HG02623 (cell line): ENCODE results near the gene PRPSAP1.
"Not testable (repeated sequence)": the region's sequence is repeated elsewhere in the genome, so short reads cannot be mapped to it uniquely, and the experiment has no call there.

ENCODE experiments used
- ATAC-seq: cut with Tn5 transposase; IDR thresholded peaks from one replicate; pipeline ENCODE4 v1.9.1; 2021; ENCODE audit warnings: moderate library complexity; ENCODE audit not compliant: unreplicated experiment

Gene PRPSAP1

DNA sequence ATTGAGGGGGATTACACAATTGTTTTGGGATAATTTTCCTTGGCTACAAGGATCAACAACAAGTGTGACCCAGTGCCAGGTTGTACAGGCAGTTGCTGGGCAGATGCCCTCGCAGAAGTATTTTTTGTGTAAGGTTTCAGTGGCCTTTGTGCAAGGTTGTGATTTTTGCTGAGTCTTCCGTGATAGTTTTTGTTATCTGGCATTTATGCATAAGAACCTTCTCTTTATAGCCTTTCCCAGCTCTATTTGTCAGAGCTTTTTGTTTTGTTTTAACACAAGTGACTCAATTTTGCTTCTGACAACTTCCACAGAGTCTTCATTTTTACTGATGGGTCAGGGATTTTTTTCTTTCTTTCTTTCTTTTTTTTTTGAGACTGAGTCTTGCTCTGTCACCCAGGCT is 6.7 kb upstream of the PRPSAP1 start:
- ATAC-seq = no peak

DNA sequence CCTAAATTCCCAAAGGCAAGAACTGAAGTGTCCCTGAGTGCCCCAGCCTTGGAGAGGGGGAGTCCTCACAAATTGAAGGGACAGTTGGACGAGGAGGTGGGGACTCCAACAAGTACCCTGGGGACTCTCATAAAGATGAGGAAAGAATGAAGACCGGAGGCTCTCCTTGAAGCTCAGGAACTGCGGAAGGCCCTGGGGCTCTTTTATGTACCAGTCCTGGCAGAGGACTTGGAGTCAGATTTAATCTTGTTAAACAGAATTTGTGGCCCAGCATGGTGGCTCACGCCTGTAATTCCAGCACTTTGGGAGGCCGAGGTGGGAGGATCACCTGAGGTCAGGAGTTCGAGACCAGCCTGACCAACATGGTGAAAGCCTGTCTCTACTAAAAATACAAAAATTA is 6.1 kb upstream of the PRPSAP1 start:
- ATAC-seq = not testable (repeated sequence)

DNA sequence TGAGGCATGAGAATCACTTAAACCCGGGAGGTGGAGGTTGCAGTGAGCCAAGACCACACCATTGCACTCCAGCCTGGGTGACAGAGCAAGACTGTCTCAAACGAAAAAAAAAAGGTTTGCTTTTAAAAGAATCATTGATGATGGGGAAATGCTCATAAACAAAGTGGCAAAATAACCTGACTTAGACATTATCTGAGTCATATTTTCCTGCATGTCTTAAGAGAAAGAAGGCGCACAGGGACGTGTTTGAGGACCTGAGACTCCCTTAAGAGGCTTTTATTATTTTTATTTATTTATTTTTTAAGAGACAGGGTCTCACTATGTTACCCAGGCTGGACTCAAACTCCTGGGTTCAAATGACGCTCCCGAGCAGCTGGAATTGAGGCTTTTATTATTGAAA is 5.7 kb upstream of the PRPSAP1 start:
- no peak for ATAC-seq

DNA sequence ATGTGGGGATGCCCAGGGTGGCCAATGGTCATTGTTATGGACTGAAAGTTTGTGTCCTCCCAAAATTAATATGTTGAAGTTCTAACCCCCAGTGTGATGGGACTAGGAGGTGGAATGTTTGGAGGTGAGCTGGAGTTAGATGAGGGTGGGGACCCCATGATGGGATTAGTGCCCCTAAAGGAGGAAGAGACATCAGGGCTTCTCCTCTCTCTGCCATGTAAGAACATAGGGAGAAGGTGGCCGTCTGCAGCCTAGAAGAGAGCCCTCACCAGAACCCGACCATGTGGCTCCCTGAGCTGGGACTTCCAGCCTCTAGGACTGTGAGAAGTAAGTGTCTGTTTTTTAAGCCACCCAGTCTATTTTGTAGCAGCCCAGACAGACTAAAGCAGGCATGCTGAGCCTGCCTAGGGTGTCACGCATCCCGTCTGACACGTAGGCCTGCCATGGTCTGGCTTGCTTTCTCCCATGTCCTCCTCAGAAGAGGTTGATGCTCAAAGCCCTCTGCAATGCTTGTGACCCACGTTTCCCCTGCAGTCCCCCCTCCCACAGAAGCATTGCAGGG is 4.0 kb upstream of the PRPSAP1 start:
- ATAC-seq = no peak

DNA sequence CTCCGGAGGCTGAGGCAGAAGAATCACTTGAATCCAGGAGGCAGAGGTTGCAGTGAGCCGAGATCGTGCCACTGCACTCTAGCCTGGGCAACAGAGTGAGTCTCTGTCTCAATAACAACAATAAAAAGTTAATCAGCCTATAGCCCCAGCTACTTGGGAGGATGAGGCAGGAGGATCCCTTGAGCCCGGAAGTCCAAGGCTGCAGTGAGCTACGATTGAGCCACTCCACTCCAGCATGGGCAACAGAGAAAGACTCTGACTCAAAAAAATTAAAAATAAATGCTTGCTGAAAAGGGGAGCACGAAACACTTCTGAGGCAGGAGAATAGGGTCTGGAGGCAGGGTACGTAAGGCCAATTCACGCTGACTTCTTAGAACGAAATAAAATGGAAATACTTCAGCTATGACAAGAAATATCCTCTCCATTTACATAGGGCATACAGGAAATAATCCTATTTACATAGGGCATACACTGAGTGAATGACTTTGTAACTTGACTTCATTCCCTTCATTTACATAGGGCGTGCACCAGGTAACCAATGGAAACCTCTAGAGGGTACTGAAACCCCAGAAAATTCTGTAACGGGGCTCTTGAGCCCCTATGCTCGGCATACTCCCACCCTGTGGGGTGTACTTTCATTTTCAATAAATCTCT is 3.2 kb upstream of the PRPSAP1 start:
- ATAC-seq = no peak

DNA sequence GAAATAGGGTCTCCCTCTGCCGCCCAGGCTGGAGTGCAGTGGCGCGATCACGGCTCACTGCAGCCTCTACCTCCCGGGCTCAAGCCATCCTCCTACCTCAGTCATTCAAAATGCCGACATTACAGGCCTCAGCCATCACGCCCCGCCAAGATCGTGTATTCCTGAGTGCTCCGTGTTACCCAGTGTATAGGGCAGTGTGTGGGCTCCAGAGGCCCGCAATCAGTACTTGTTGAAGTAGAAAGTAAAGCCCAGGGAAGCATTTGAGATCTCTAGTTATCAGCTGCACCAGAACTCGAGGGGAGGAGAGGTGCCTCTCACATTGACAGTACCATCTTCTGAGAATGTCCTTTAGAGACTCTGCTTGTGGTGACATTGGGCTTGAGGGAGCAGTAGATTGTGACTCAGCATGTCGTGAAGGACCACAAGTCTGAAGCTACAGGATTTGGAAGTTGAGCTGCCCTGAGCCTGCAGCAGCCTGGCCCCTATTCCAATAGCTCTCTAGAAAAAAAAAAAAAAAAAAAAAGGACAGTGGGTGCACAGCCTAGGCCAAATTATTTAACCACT is 1.1 kb upstream of the PRPSAP1 start:
- no peak for ATAC-seq

DNA sequence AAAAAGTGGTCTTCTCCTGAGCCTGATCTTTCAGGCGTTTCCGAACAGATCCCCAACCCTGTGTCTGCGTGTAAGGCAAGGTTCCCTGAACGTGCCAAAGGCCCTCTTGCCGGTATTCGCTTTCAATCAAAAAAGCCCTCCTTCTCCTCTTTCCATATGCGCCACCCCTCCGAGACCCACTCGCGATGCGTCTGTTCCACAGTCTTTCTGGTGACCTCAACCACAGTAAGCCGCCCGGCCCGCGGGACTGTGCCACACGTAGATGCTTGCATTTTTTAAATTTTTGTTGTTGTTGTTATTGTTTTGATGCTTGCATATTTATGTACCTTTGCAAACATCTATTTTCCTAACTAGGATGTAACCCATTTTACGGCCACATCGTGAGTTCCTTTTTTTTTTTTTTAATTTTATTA is 607 bp upstream of the PRPSAP1 start:
- ATAC-seq = no peak

DNA sequence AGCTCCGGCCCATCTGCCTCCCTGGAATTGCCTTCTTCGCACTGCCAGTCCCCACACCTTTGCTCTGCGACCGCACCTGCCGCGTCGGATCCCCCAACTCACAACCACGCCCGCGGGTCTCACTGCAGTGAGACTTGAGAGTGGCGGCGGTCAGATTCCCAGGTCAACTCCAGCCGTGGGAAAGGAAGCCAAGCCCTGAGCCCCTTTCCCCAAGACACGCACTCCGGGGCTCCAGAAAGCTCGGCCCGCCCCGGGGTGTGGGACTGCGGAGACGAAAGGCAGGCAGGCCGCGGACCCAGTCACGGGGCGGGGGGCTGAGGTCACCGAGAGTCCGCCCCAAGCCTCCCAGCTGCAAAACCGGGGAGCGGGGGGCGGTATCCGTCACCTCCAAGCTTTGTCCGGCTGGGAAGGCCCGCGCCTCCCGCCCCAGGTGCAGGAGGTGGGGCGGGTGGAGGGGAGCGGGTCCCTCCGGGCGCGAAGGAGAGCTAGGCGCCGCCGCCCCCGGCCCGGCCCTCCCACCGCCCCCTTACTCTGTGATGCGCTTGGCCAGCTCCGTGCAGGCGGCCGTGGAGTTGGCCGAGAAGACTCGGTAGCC is 615 bp downstream of the PRPSAP1 start:
- ATAC-seq = peak; percentile 21

DNA sequence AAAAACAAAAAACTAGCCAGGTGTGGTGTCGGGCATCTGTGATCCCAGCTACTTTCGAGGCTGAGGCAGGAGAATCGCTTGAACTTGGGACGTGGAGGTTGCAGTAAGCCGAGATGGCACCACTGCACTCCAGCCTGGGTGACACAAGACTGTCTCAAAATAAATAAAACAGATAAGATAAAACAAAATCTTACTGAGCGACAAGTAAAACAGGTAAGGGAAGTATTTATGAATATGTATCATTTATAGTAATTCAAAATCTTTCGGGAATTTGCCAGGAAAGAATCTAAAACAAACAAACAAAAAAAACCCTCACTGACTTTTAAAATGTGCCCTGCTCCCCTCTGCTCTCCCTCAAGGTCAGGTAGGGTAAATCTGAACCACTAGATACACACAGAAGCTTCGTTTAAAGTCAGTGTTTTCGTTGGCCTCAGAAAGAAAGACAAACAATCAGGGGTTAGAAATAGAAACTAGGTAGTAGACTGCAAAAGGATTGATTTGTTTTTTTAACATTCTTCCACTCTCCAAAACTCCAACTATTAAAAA is 2.1 kb downstream of the PRPSAP1 start:
- no peak for ATAC-seq

DNA sequence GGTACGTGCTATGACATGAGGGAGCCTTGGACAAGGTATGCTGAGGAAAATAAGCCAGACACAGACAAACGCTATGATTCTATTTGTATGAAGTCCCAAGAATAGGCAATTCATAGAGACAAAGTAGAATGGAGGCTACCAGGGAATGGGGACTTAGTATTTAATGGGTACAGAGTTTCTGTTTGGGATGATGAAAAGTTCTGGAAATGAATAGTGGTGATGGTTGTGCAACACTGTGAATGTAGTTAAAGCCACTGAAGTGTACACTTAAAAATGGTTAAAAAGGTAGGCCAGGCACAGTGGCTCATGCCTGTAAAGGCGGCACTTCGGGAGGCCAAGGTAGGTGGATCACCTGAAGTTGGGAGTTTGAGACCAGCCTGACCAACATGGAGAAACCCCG is 3.3 kb downstream of the PRPSAP1 start:
- ATAC-seq = no peak

DNA sequence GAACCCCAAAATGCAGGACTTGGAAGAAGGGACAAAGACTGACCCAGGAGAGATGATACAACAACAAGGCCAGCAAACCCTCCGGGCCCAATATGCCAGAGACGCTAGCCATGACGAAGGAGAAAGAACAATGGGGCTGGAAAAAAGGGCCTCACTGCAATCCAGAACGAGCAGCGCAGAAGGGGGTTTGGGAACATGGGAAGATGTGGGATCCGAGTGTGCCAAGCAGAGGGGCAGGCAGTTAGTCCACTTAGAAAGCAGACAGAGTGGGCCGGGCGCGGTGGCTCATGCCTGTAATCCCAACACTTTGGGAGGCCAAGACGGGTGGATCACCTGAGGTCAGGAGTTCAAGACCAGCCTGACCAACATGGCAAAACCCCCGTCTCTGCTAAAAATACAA is 6.8 kb downstream of the PRPSAP1 start:
- ATAC-seq = not testable (repeated sequence)

DNA sequence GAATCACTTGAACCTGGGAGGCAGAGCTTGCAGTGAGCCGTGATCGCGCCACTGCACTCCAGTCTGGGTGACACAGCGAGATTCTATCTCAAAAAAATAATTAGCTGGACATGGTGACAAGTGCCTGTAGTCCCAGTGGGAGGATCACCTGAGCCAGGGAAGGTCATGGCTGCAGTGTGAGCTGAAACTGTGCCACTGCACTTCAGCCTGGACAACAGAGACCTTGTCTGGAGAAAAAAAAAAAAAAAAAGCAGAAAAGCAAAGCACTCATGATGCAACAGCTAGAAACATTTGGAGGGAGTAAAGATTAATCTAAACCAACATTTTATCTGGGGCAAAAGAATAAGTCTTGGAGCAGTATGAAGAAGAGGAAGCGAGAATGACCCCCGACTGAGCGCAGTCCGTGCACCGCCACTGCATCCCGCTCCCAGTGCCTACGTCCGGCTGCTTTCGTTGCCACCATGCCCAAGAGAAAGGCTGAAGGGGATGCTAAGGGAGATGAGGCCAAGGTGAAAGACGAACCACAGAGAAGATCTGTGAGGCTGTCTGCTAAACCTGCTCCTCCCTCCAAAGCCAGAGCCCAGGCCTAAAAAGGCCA is 8.2 kb downstream of the PRPSAP1 start:
- no peak for ATAC-seq

DNA sequence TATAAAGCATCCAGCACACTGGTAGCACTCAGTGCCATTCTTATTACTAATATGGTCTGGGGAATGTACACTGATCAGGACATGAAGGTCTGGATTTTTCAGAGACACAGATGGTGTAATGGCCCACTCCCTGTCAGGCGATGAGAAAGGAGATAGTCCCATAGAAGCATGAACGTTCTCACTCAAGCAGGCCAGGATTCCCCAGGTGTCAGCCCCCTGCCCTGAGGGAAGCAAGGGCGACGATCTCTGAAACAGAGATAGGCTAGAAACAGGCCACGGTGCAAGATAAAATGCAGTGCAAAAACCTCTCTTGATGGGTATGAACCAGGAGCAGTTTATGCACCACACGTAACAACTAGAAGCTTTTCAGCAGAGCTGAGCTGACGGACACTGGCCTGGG is 10.6 kb downstream of the PRPSAP1 start:
- no peak for ATAC-seq

DNA sequence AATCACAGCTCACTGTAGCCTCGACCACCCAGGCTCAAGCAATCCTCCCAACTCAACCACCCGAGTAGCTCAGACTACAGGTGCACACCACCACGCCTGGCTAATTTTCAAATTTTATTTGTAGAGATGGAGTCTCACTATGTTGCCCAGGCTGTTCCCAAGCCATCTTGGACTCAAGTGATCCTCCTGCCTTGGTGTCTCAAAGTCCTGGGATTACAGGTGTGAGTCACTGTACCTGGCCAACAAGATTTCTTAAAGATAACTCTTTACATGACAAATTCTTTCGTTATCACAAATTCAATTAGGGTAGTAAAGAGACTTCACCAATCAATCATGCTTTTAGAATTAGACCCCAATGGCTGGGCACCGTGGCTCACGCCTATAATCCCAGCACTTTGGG is 12.4 kb downstream of the PRPSAP1 start:
- no peak for ATAC-seq

DNA sequence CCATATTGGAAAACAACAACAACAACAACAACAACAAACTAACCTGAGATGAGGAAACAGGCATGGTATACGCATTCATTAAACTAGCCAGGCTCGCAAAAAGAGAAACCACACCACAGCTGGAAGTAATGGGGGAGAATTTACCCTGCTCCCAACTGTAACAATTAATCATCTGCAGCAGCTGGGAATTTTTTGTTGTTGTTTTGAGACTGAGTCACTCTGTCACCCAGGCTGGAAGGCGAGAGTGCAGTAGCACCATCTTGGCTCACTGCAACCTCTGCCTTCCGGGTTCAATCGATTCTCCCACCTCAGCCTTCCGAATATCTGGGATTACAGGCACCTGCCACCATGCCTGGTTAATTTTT is 16.3 kb downstream of the PRPSAP1 start:
- no peak for ATAC-seq

DNA sequence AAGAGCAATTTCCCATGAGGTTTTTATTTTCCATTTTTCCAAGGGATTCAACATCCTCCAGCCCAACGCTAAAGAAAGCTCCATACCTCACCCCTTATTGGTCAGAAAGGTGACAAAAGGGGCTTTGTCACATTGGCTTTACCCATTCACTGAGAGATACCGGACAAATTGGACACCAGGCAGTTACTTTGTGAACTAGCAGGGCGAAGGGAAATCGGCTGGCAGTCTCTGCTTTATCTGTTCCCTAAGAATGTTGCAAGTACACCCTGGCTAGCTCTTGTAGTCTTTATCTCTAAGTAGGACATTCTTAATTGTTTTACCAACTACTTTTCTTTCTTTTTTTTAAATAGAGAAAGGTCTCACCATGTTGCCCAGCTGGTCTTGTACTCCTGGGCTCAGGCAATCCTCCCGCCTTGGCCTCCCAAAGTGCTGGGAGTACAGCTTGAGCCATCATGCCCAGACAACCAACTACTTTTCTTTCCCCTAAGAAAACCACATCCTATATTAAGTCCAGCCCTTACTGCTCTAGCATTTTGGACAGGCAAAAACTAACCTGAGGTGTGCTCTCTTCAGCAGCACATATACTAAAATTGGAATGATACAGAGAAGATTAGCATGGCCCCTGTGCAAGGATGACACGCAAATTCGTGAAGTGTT is 16.8 kb downstream of the PRPSAP1 start:
- ATAC-seq = no peak

DNA sequence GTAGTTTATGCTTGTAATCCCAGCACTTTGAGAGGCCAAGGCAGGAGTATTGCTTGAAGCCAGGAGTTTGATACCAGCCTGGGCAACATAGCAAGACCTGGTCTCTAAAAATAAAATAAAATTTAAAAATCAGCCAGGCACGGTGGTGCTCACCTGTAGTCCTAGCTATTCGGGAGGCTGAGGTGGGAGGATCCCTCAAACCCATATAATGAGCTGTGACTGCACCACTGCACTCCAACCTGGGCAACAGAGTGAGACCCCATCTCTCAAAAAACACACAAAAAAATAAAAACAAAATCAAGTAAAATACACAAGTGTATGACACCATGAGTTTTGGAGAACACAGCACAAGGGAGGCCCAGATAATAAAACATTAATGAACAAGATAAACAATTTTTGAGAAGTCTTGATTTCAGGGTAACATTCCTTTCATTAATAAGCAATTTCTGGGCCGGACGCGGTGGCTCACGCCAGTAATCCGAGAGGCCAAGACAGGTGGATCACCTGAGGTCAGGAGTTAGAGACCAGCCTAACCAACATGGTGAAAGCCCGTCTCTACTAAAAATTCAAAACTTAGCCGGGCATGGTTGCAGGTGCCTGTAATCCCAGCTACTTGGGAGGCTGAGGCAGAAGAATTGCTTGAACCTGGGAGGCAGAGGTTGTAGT is 17.9 kb downstream of the PRPSAP1 start:
- no peak for ATAC-seq

DNA sequence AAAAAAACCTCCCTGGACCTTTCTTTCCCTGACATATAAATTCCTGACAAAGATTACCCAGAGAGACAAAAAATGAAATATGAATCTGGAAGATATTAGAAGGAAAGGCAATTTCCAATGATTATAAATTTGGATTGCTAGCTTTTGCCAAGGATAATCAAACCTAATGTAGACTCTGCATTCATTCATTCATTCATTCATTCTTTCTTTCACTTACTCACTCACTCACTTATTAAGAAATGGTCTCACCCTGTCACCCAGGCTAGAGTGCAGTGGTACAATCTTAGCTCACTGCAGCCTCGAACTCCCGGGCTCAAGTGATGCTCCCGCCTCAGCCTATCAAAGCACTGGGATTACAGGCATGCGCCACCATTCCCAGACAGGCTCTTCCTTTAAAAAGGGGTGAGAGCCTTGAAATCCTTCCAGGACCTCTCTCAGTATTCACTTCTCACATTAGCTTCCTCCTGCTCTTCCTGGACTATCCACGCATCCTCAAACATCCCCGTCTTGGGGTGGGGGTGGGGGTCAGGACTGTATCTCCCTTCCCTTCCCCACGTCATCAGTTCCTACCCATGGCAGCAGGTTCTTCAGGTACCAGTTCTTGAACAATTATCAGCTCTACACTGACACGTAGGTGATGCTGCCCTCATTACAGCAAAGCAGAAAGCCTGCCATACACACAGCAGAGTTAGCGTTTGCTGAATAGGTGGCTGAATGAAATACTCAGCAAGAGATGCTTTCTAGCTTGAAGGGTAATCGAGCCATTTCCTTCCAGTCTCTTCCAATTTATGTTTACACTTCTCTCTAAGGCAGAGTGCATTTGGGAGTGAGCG is 19.8 kb downstream of the PRPSAP1 start:
- ATAC-seq = no peak

DNA sequence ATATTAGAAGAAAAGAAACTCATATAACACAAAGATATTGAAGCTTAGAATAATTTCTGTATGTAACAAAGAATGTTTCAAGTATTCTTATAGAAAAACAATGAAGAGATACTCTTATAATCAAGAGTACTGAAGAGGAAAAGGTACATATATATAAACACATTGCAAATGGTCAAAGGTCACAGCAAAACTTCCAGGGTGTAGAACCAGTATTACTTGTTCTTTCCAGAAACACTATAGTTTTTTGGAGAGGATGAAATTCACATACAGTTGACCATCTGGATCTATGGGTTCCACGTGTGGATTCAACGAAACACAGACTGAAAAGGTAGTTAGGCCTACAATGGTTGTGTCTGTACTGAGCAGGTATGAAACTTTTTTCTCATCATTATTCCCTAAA is 22.6 kb downstream of the PRPSAP1 start:
- no peak for ATAC-seq

DNA sequence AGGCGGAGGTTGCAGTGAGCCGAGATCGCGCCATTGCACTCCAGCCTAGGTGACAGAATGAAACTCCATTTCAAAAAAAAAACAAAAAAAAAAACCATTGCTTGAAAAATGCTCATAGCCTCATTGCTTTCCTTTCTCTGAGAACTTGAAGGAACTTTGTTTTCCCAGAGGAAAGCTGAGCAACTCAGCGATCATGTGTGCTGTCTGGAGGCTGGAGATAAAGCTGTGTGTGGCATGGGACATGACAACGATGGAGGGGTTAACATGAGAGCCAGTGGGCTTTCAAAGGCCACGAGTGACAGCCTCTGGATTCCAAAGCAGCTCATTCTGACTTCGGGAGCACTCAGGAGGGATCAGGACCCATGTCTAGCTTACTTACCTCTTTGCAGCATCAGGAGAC is 24.1 kb downstream of the PRPSAP1 start:
- no peak for ATAC-seq
